Stimulated activated CD8-positive, alpha-beta memory T cell treated with anti-CD3 and anti-CD28 coated beads, Interleukin-12 subunit alpha, Interleukin-12 subunit beta, amount 100 ng/mL, for 24 hours (primary cell): ENCODE results near the gene ENPP6.

Experiments
- DNase-seq: peaks from one replicate; pipeline ENCODE4 v3.0.0-alpha.2; 2020; ENCODE audit errors: extremely low read depth

ENPP6 gene

DNA sequence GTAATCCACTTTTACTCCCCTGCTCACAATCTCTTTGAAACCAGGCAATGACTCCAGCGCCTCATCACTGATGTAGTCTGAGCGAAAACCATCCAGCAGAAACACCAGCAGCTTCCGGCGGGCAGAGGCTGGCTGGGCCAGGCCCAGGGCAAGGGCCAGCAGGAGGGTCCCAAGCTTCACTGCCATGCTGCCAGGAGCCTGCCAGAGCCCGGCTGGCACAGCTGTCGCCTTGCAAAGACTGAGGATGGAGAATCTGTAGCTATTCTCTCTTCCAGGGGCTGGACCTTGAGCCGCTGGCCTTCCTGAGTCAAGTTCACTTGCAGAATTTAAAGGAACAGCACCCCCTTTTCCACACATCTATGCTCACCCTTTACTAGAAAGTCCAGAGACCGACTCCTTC lies at the start of gene ENPP6:
TSS of gene ENPP6 (minus strand) at position 240 of the 400 bp plus-strand sequence. CDS start at position 186, 54 bp downstream.
- no peak for DNase-seq

DNA sequence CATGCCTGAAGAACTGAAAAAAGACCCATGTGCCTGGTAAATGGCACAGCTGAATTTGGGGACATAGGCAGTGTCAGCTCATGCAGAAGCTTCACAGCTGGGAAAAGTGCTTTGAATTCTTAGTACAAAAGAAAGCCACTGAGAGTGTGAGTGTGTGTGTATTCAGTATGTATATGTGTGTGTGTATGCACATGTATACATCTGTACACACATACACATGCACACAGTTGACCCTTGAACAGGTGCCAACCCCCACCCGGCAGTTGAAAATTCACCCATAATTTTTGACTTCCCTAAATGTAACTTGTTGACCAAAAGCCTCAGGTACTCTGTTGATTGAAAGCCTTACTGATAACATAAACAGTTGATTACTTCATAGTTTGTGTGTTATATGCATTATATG lies 49.5 kb upstream of the ENPP6 start:
- DNase-seq: no peak

- DNase-seq: no peak
Measured at GRCh38 chr4:184265546-184266351, 48.1 kb upstream of the ENPP6 start.

DNA sequence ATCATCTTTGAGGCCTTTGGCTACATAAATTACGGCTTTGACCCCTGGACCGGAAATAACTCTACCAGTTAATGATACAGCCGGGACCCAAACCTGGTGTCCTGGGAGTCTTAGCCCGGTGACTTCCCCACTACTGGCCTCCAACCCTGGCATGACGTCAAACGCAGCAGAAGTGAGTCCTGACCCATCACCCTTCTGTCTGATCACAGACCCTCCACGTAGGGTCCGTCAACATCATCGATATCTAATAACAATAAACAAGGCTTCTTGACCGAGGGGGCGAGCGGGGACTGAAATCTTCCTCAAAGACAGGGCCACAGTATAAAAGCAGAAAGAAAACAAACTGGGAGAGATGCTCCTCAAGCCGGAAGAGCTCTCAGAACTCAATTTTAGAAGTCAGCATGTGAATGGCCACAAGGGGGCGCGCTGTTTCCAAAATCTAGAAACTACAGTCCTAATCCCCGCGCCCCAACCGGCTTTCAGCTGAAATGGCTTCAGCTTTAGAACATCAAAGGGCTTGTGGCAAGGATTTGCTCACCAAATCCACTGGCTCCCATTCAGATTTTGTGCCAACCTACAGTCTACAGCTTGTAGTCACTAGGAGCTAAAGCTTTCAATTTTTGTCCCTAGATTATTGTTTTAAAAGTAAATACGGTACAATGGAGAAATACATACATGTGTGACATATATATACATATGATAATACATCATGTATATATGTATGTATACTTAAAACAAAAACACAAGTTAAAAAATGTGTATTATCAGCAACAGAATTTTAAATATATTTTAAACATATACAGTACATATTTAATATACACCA lies 46.4 kb upstream of the ENPP6 start:
- DNase-seq: peak; percentile 90

DNA sequence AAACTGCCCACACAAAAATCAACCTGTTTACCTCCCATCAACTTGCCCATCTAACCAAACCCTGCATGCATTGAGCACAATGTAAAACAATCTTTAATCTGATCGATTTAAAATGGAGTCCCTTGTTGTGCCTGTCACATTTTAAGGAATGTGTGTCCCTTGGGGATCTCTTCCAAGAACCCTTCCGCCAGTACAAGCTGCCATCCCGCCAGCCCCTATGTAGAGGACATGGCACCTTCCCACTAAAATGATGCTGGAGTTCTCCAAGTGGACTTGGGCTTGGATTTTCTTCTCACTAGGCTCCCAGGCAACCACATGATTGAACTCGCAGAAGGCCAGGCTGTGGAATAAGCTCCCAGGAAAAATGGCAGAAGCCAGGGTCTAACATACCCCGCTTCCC lies 45.8 kb upstream of the ENPP6 start:
- DNase-seq: no peak

DNA sequence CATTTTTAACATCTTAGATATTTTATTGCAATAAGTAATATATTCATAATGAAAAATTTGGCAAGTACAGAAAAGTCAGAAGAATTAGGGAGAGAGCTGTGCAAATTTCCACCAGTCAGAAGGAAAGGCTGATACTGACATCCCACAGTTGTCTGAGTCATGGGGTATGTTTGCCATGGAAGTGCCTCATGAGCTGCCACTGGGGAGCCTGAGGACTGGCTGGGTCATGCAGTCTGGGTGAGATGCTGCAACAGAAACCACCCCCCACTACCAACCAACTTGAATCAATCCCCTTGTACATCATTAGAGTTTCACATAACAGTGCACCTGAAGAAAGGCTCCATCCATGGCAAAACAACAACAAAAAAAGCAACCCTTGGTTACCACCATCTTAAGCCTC lies 45.2 kb upstream of the ENPP6 start:
- DNase-seq: no peak

DNA sequence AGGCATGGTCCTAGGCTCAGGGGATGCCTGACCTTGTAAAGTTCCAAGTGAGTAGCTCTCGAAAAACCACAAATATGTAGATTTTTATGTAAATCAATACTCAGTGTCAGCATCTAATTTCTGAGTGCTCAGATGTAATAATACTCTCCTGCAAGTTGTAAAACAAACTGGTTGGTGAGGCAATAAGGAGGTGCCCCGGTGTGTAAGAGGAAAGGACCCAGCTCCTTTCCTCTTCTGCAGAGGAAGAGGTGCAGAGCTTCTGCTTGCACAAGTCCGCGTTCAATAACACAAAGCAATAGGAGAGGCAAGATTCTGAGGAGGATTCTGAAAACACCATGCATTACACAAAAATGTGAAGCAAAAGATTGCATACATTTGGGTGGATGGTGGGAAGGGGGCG lies 43.6 kb upstream of the ENPP6 start:
- no peak for DNase-seq

DNA sequence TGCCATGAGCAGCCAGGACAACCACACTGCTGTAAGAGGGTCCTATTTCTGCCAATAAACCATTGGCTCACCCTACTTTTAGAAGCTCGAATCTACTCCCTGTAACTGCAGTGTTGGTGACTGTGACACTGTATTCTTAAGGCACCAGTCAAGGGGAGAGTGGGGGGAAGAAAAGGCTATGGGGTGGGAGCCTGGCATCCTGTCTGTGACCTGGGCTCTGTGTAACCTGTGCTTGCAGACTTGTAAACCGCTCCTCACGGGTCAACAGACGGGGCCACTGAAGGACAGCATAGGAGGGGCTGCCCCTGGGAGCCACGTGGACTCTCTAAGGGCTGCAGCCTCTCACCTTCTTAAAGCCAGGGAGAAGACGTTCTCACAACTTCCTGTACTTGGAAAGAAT lies 42.2 kb upstream of the ENPP6 start:
- no peak for DNase-seq

DNA sequence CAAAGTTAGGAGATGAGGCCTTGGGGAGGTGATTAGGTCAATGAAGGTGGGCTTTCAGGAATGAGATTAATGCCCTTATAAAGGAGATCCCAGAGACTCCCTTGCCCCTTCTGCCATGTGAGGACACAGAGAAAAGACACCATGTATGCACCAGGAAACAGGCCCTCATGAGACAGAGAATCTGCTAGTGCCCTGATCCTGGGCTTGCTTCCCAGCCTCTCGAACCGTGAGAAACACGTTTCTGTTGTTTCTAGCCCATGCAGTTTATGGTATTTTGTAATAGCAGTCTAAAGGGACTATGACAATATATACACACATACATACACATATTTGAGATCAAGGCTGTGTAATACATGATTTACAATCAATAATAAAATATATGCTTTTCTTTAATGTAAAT lies 41.4 kb upstream of the ENPP6 start:
- DNase-seq: no peak

DNA sequence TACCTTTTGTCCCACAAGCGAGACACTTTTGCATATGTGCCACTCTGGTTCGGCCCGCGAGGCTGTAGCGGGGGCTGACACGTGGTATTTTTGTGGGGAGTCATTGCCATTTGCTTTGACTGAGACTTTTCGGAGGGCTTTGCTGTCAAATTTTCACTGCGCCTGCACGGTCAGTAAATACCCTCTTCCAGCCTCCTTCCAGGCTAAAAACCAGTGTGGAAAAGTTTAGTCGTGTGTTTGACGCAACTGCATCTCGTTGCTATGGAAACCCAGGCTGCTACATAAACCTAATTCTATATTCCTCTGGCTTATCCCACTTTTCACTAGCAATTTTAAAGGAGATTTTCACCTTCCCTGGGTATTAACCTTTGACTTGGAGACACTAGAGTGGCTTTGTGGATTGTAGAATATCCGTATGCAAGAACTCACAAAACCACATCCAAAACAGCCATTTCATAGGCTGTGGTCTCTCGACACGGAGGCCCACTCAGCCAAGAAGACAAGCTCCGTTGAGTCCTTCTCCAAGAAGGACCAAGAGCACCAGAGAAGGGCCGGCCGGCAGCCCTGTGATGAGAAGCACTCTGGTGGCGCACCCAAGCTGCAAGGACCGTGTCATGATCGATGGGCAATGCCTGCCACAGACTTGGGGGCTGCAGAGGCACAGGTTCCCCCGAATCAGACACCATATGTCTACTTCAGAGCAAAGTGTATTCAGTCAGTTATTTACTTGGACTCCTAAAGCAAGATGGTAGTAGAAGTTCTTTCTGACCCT lies 38.4 kb upstream of the ENPP6 start:
- no peak for DNase-seq

DNA sequence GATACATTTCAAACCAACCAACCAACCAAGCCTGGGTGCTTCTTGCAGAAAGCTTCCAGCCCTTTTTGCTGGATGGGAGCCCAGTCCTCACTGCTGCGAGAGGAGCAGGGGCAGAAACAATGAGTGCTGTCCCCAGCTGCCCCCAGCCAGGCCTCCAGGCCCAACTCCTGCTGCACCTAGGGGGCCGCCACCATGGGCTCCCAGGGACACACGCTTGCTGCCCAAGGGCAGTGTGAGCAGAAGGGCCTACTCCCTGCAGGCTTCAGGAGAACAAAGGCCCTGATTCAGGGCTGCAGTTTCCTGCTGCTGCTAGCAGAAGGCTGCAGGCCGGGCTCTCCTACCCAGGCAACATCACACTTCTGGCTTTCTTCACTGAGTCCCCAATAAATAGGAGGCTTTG lies 37.7 kb upstream of the ENPP6 start:
- no peak for DNase-seq

DNA sequence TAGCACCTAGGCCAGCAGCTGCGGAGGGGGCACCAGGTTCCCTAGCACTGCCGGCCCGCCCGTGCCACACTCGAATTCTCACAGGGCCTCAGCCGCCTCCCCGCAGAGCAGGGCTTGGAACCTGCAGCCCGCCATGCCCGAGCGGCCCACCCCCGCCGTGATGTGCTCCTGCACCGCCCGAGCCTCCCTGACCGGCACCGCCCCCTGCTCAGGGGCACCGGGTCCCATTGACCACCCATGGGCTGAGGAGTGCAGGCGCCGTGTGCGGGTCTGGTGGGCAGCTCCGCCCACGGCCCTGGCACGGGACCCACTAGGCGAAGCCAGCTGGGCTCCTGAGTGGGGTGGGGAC lies 35.4 kb upstream of the ENPP6 start:
- DNase-seq: no peak

GRCh38 chr4:184252136-184253071 lies 34.7 kb upstream of the ENPP6 start:
- no peak for DNase-seq

GRCh38 chr4:184251670-184251980 lies 34.0 kb upstream of the ENPP6 start:
- no peak for DNase-seq

- DNase-seq: no peak
Measured at GRCh38 chr4:184250795-184251669, 33.4 kb upstream of the ENPP6 start.

DNA sequence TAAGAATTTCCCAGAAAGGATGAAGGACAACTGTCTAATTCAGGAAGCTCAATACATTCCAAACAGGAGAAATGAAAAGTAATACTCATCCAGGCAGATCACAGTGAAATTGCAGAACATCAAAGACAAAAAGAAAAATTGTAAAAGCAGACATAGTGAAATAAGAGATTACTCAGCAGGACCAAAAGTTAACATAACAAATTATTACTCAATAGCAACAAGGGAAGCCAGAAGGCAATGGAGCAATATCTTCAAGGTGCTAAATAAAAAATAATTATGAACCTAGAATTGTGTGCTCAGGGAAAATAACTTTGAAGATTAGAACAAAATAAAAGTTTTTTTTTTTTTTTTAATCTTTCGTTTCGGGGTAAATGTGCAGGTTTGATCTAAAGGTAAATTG lies 30.5 kb upstream of the ENPP6 start:
- no peak for DNase-seq

DNA sequence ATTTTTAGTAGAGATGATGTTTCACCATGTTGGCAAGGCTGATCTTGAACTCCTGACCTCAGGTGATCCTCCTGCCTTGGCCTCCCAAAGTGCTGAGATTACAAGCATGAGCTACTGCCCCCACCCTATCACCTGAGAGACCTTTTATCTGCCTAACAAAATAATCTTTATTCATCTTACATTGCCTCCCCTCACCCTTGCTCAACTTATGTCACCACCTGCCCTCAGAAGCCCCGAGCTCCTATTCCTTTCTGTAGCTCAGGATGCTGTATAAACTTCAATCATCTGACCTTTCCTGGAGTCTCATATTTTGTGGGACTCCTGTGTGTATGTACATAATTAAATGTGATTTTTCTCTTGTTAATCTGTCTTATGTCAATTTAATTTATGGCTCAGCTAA lies 29.7 kb upstream of the ENPP6 start:
- DNase-seq: no peak

- no peak for DNase-seq
Measured at GRCh38 chr4:184246426-184246825, 28.8 kb upstream of the ENPP6 start.

GRCh38 chr4:184238072-184238745 lies 20.5 kb upstream of the ENPP6 start:
- DNase-seq: no peak

- DNase-seq: no peak
Measured at GRCh38 chr4:184237612-184238011, 19.9 kb upstream of the ENPP6 start.
